Measurements from ENCODE around the gene APOBEC3C.
"Not testable (repeated sequence)": the region's sequence is repeated elsewhere in the genome, so short reads cannot be mapped to it uniquely, and the experiment has no call there.

The APOBEC3C gene

GRCh38 chr22:39040538-39041296 lies 26.7 kb downstream of the APOBEC3C start, which contains the start of gene APOBEC3F:
Gene APOBEC3F (plus strand): TSS chr22:39040864. CDS start chr22:39040961, 97 bp downstream.
- not testable (repeated sequence) for H3K36me3 ChIP-seq (ENCODE audit: insufficient read depth, low read length); H3K4me1 ChIP-seq (ENCODE audit: control insufficient read depth, insufficient read depth, low read length, unreplicated experiment); H3K27me3 ChIP-seq (ENCODE audit: insufficient read depth, low read length)
- Histone ChIP-seq H3K79me2 (ENCODE audit: control insufficient read depth, insufficient read depth, low read length, unreplicated experiment) (peaks cover 10% of the 10 kb centered on the region), H3K27ac (ENCODE audit: low read depth, low read length) (peak within 1 kb of the TSS; percentile 52), H3K4me3 (ENCODE audit: low read depth, low read length) (peak within 1 kb of the TSS; percentile 89), H2AFZ (ENCODE audit: low read length, unreplicated experiment) (peak within 1 kb of the TSS; percentile 68)

DNA sequence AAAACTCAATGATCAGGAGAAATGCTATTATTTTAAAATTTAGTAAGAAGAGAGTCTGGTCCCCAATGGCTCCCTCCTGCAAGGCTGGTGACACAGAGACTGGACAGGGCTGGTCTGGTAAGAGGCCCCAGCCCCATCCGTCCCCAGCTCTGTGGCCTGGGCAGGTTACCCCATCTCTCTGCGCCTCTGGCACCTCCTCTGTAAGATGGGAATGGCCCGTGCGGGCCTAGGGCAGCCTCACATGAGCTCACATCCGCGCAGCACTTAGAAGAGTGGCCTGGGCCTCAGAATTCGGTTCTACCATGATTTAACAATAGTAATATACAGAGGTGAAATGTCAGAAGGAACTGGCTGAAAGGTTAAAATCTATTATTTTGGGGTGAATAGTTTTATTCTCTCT lies 27.9 kb downstream of the APOBEC3C start:
- Histone ChIP-seq H3K4me3 (ENCODE audit: low read depth, low read length) (peak overlapping the region; percentile 89), H3K79me2 (ENCODE audit: control insufficient read depth, insufficient read depth, low read length, unreplicated experiment) (peaks cover 10% of the 10 kb centered on the region), H3K27ac (ENCODE audit: low read depth, low read length) (no peak overlapping the region), H2AFZ (ENCODE audit: low read length, unreplicated experiment) (no peak overlapping the region), H3K36me3 (ENCODE audit: insufficient read depth, low read length) (no peaks in the 10 kb centered on the region), H3K4me1 (ENCODE audit: control insufficient read depth, insufficient read depth, low read length, unreplicated experiment) (no peaks in the 10 kb centered on the region), H3K27me3 (ENCODE audit: insufficient read depth, low read length) (no peaks in the 10 kb centered on the region)

DNA sequence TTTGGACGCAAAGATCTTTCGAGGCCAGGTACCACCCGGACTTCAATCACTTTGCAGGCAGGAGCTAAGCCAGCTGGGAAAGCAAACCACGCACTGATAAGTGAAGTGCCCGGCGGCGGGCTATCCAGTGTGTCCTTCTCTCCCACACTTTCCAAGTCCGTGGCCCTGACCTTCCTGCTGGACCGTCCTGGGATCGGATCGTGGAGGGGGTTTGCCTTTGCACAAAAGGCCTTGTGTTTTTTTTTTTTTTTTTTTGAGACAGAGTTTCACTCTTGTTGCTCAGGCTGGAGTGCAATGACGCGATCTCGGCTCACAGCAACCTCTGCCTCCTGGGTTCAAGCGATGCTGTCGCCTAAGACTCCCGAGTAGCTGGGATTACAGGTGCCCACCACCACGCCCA lies 29.0 kb downstream of the APOBEC3C start:
- H3K4me1 ChIP-seq (ENCODE audit: control insufficient read depth, insufficient read depth, low read length, unreplicated experiment); H2AFZ ChIP-seq (ENCODE audit: low read length, unreplicated experiment); H3K27me3 ChIP-seq (ENCODE audit: insufficient read depth, low read length); H3K27ac ChIP-seq (ENCODE audit: low read depth, low read length); H3K4me3 ChIP-seq (ENCODE audit: low read depth, low read length); H3K36me3 ChIP-seq (ENCODE audit: insufficient read depth, low read length): not testable (repeated sequence)
- peaks cover 10% of the 10 kb centered on the region for H3K79me2 ChIP-seq (ENCODE audit: control insufficient read depth, insufficient read depth, low read length, unreplicated experiment)

- H3K4me3 ChIP-seq (ENCODE audit: low read depth, low read length); H2AFZ ChIP-seq (ENCODE audit: low read length, unreplicated experiment); H3K27ac ChIP-seq (ENCODE audit: low read depth, low read length); H3K27me3 ChIP-seq (ENCODE audit: insufficient read depth, low read length); H3K4me1 ChIP-seq (ENCODE audit: control insufficient read depth, insufficient read depth, low read length, unreplicated experiment); H3K36me3 ChIP-seq (ENCODE audit: insufficient read depth, low read length): not testable (repeated sequence)
- H3K79me2 ChIP-seq (ENCODE audit: control insufficient read depth, insufficient read depth, low read length, unreplicated experiment): peaks cover 10% of the 10 kb centered on the region
Observed at GRCh38 chr22:39045136-39045535, 31.1 kb downstream of the APOBEC3C start.

- not testable (repeated sequence) for H3K36me3 ChIP-seq (ENCODE audit: insufficient read depth, low read length); H3K4me1 ChIP-seq (ENCODE audit: control insufficient read depth, insufficient read depth, low read length, unreplicated experiment); H3K79me2 ChIP-seq (ENCODE audit: control insufficient read depth, insufficient read depth, low read length, unreplicated experiment); H3K27me3 ChIP-seq (ENCODE audit: insufficient read depth, low read length); H3K27ac ChIP-seq (ENCODE audit: low read depth, low read length); H2AFZ ChIP-seq (ENCODE audit: low read length, unreplicated experiment); H3K4me3 ChIP-seq (ENCODE audit: low read depth, low read length)
Observed at GRCh38 chr22:39049486-39049885, 35.4 kb downstream of the APOBEC3C start.

GRCh38 chr22:39051844-39052495 lies 37.9 kb downstream of the APOBEC3C start:
- H3K27me3 ChIP-seq (ENCODE audit: insufficient read depth, low read length); H2AFZ ChIP-seq (ENCODE audit: low read length, unreplicated experiment); H3K4me1 ChIP-seq (ENCODE audit: control insufficient read depth, insufficient read depth, low read length, unreplicated experiment); H3K4me3 ChIP-seq (ENCODE audit: low read depth, low read length); H3K36me3 ChIP-seq (ENCODE audit: insufficient read depth, low read length); H3K79me2 ChIP-seq (ENCODE audit: control insufficient read depth, insufficient read depth, low read length, unreplicated experiment); H3K27ac ChIP-seq (ENCODE audit: low read depth, low read length): not testable (repeated sequence)

DNA sequence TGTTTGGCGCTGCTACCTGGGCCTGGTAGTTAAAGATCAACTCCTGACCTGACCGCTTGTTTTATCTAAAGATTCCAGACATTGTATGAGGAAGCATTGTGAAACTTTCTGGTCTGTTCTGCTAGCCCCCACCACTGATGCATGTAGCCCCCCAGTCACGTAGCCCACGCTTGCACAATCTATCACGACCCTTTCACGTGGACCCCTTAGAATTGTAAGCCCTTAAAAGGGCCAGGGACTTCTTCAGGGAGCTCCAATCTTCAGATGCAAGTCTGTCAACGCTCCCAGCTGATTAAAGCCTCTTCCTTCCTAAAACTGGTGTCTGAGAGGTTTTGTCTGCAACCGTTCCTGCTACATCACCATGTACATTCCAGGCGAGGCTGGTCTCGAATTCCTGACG lies 41.6 kb downstream of the APOBEC3C start:
- Histone ChIP-seq H3K4me3 (ENCODE audit: low read depth, low read length) (no peak overlapping the region), H3K27ac (ENCODE audit: low read depth, low read length) (no peak overlapping the region), H3K4me1 (ENCODE audit: control insufficient read depth, insufficient read depth, low read length, unreplicated experiment) (no peaks in the 10 kb centered on the region), H3K79me2 (ENCODE audit: control insufficient read depth, insufficient read depth, low read length, unreplicated experiment) (no peaks in the 10 kb centered on the region), H2AFZ (ENCODE audit: low read length, unreplicated experiment) (no peak overlapping the region), H3K27me3 (ENCODE audit: insufficient read depth, low read length) (0 out of 2 replicates have a peak, but pooled peaks cover 5% of the 10 kb centered on the region), H3K36me3 (ENCODE audit: insufficient read depth, low read length) (no peaks in the 10 kb centered on the region)

- not testable (repeated sequence) for H3K4me3 ChIP-seq (ENCODE audit: low read depth, low read length); H3K27ac ChIP-seq (ENCODE audit: low read depth, low read length); H3K36me3 ChIP-seq (ENCODE audit: insufficient read depth, low read length); H2AFZ ChIP-seq (ENCODE audit: low read length, unreplicated experiment); H3K79me2 ChIP-seq (ENCODE audit: control insufficient read depth, insufficient read depth, low read length, unreplicated experiment); H3K27me3 ChIP-seq (ENCODE audit: insufficient read depth, low read length); H3K4me1 ChIP-seq (ENCODE audit: control insufficient read depth, insufficient read depth, low read length, unreplicated experiment)
Observed at GRCh38 chr22:39061290-39061689, 47.2 kb downstream of the APOBEC3C start.

DNA sequence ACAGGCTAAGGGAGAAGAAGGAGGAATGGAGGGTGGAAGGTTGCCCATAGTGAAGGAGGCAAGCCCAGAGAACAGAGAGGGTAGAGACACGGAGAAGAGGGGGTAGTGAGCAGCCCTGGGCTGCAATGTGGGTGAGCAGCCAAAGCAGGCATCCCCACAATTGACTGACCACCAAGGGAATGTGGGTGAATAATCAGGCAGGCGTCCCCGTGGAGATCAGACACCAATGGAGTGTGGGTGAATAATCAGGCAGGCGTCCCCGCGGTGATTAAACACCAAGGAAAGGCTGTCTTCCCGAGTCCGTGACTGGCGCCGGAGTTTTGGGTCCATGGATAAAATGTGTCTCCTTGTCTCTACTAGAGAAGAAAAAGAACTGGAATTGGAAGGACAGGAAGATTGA lies 47.9 kb downstream of the APOBEC3C start:
- not testable (repeated sequence) for H3K4me1 ChIP-seq (ENCODE audit: control insufficient read depth, insufficient read depth, low read length, unreplicated experiment); H3K27ac ChIP-seq (ENCODE audit: low read depth, low read length); H3K36me3 ChIP-seq (ENCODE audit: insufficient read depth, low read length); H3K4me3 ChIP-seq (ENCODE audit: low read depth, low read length); H2AFZ ChIP-seq (ENCODE audit: low read length, unreplicated experiment); H3K79me2 ChIP-seq (ENCODE audit: control insufficient read depth, insufficient read depth, low read length, unreplicated experiment); H3K27me3 ChIP-seq (ENCODE audit: insufficient read depth, low read length)

GRCh38 chr22:39063904-39064303 lies 49.8 kb downstream of the APOBEC3C start:
- not testable (repeated sequence) for H3K27me3 ChIP-seq (ENCODE audit: insufficient read depth, low read length); H3K4me3 ChIP-seq (ENCODE audit: low read depth, low read length); H3K27ac ChIP-seq (ENCODE audit: low read depth, low read length); H3K79me2 ChIP-seq (ENCODE audit: control insufficient read depth, insufficient read depth, low read length, unreplicated experiment); H3K4me1 ChIP-seq (ENCODE audit: control insufficient read depth, insufficient read depth, low read length, unreplicated experiment); H2AFZ ChIP-seq (ENCODE audit: low read length, unreplicated experiment); H3K36me3 ChIP-seq (ENCODE audit: insufficient read depth, low read length)

All from ACC112 (cell line).